ENCODE measurements around the gene KRTAP4-3. TPM values are rescaled to one million over a fixed set of nuclear protein-coding genes. Genes with fewer than 3 reads are reported as not detected.

KRTAP4-3 gene
- not detected in 2 replicates for total RNA-seq

GRCh38 chr17:41168121-41168520, at the start of gene KRTAP4-3:
KRTAP4-3 (minus strand) TSS chr17:41168221; CDS start chr17:41168172, 49 bp downstream.

DNA sequence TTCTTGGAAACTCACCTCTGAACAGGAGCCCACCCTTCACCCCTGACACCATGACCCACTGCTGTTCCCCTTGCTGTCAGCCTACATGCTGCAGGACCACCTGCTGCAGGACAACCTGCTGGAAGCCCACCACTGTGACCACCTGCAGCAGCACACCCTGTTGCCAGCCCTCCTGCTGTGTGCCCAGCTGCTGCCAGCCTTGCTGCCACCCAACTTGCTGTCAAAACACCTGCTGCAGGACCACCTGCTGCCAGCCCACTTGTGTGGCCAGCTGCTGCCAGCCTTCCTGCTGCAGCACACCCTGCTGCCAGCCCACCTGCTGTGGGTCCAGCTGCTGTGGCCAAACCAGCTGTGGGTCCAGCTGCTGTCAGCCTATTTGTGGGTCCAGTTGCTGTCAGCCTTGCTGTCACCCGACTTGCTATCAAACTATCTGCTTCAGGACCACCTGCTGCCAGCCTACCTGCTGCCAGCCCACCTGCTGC, 21.9 kb upstream of the KRTAP4-3 start, which contains the start of gene KRTAP9-1:
TSS of gene KRTAP9-1 (plus strand) at position 51 of the 482 bp plus-strand sequence. CDS start at position 51, 0 bp downstream.

DNA sequence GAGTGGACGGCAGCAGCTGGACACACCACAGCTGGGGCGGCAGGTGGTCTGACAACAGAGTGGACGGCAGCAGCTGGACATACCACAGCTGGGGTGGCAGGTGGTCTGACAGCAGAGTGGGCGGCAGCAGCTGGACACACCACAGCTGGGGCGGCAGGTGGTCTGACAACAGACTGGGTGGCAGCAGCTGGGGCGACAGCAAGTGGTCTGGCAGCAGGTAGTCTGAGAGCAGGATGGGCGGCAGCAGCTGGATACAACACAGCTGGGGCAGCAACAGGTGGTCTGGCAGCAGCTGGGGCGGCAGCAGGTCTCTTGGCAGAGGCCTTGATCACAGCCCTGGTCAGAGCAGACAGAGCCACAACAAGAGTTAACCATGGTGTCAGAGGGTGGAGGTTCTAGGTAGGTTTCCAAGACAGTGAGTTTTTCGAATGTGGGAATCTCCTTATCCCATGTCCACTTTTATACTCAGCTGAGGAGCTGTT, 16.5 kb upstream of the KRTAP4-3 start, which contains the start of gene KRTAP4-1:
TSS of gene KRTAP4-1 (minus strand) at position 432 of the 482 bp plus-strand sequence. CDS start at position 375, 57 bp downstream.

DNA sequence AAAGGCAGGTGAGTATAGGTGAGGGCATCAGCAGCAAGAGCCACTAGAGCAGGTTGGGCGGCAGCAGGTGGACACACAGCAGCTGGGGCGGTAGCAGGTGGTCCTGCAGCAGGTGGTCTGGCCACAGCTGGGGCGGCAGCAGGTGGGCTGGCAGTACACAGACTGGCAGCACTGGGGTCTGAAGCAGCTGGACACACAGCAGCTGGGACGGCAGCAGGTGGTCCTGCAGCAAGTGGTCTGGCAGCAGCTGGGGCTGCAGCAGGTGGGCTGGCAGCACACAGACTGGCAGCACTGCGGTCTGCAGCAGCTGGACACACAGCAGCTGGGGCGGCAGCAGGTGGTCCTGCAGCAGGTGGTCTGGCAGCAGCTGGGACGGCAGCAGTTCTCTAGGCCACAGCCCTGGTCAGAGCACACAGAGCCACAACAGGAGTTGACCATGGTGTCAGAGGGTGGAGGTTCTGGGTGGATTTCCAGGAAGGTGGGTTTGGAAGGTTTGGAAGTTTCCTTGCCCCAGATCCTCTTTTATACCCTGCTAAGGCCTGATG, 9.8 kb upstream of the KRTAP4-3 start, which contains the start of gene KRTAP4-2:
TSS of gene KRTAP4-2 (minus strand) at position 495 of the 545 bp plus-strand sequence. CDS start at position 438, 57 bp downstream.

DNA sequence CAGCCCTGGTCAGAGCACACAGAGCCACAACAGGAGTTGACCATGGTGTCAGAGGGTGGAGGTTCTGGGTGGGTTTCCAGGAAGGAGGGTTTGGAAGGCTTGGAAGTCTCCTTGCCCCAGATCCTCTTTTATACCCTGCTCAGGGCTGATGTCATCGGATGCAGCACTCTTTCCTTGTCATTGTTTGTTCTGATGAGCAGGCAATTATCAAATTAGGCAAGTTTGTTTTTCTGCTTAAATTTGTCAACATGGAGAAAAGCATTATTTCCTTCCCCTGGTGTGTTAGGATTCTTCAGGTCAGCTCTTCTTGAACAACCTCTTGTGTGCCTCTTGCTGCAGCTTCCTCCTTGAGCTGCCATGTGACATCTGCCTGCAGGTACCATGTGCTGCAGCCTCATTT, 7.4 kb downstream of the KRTAP4-3 start, which contains the start of gene KRTAP4-4:
TSS of gene KRTAP4-4 (minus strand) at position 101 of the 400 bp plus-strand sequence. CDS start at position 44, 57 bp downstream.

DNA sequence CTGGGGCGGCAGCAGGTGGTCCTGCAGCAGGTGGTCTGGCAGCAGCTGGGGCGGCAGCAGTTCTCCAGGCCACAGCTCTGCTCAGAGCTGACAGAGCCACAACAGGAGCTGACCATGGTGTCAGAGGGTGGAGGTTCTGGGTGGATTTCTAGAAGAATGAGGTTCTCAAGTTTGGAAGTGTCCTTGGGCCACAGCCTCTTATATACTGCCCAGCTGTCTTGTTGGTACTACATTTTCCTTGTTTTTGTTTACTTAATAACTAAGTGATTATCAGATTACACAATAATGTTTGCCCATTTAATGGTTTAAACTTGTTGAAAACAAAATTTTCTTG, 18.4 kb downstream of the KRTAP4-3 start, which contains the start of gene KRTAP4-5:
TSS of gene KRTAP4-5 (minus strand) at position 174 of the 334 bp plus-strand sequence. CDS start at position 116, 58 bp downstream.

GRCh38 chr17:41140360-41141131, 27.5 kb downstream of the KRTAP4-3 start, which contains the start of gene KRTAP4-6:
KRTAP4-6 (minus strand) TSS chr17:41140544; CDS start chr17:41140487, 57 bp downstream.

GRCh38 chr17:41123991-41124371, 44.0 kb downstream of the KRTAP4-3 start, which contains the start of gene KRTAP4-12:
KRTAP4-12 (minus strand) TSS chr17:41124182; CDS start chr17:41124122, 60 bp downstream.

GRCh38 chr17:41117846-41118386, 50.1 kb downstream of the KRTAP4-3 start, which contains the start of gene KRTAP4-11:
KRTAP4-11 (minus strand) TSS chr17:41118373; CDS start chr17:41118315, 58 bp downstream.

Other genes starting within 250 kb of the KRTAP4-3 start
- gene KRT23, start 230.6 kb downstream of the KRTAP4-3 start, total RNA-seq, result 0.34 and 1.7 TPM in 2 replicates
- gene KRT39, start 201.3 kb downstream of the KRTAP4-3 start, total RNA-seq, result not detected in 2 replicates
- not detected in 2 replicates for gene KRT40, start 183.9 kb downstream of the KRTAP4-3 start, total RNA-seq
- gene KRTAP3-3, start 174.1 kb downstream of the KRTAP4-3 start, total RNA-seq, result not detected in 2 replicates
- gene KRTAP3-2, start 168.3 kb downstream of the KRTAP4-3 start, total RNA-seq, result not detected in 2 replicates
- gene KRTAP3-1, start 159.1 kb downstream of the KRTAP4-3 start, total RNA-seq, result not detected in 2 replicates
- gene KRTAP1-5, start 141.0 kb downstream of the KRTAP4-3 start, total RNA-seq, result not detected in 2 replicates
- gene KRTAP1-4, start 138.0 kb downstream of the KRTAP4-3 start, total RNA-seq, result not detected in 2 replicates
- gene KRTAP1-3, start 133.3 kb downstream of the KRTAP4-3 start, total RNA-seq, result not detected in 2 replicates
- gene KRTAP1-1, start 126.8 kb downstream of the KRTAP4-3 start, total RNA-seq, result not detected in 2 replicates
- not detected in 2 replicates for gene KRTAP2-1, start 120.9 kb downstream of the KRTAP4-3 start, total RNA-seq
- gene KRTAP2-2, start 113.0 kb downstream of the KRTAP4-3 start, total RNA-seq, result not detected in 2 replicates
- gene KRTAP2-3, start 108.1 kb downstream of the KRTAP4-3 start, total RNA-seq, result not detected in 2 replicates
- gene KRTAP2-4, start 102.3 kb downstream of the KRTAP4-3 start, total RNA-seq, result not detected in 2 replicates
- gene KRTAP4-7, start 84.1 kb downstream of the KRTAP4-3 start, total RNA-seq, result not detected in 2 replicates
- gene KRTAP4-8, start 70.1 kb downstream of the KRTAP4-3 start, total RNA-seq, result not detected in 2 replicates
- gene KRTAP4-16, start 66.0 kb downstream of the KRTAP4-3 start, total RNA-seq, result not detected in 2 replicates
- gene KRTAP4-9, start 62.8 kb downstream of the KRTAP4-3 start, total RNA-seq, result not detected in 2 replicates
- gene KRTAP4-11, start 49.8 kb downstream of the KRTAP4-3 start, total RNA-seq, result not detected in 2 replicates
- gene KRTAP4-12, start 44.0 kb downstream of the KRTAP4-3 start, total RNA-seq, result not detected in 2 replicates
- not detected in 2 replicates for gene KRTAP4-6, start 27.7 kb downstream of the KRTAP4-3 start, total RNA-seq
- not detected in 2 replicates for gene KRTAP4-5, start 18.4 kb downstream of the KRTAP4-3 start, total RNA-seq
- gene KRTAP4-4, start 7.5 kb downstream of the KRTAP4-3 start, total RNA-seq, result not detected in 2 replicates
- not detected in 2 replicates for gene KRTAP4-2, start 10.0 kb upstream of the KRTAP4-3 start, total RNA-seq
- gene KRTAP4-1, start 16.7 kb upstream of the KRTAP4-3 start, total RNA-seq, result not detected in 2 replicates
- gene KRTAP9-1, start 21.7 kb upstream of the KRTAP4-3 start, total RNA-seq, result not detected in 2 replicates
- gene KRTAP9-2, start 58.4 kb upstream of the KRTAP4-3 start, total RNA-seq, result not detected in 2 replicates
- gene KRTAP9-3, start 64.2 kb upstream of the KRTAP4-3 start, total RNA-seq, result not detected in 2 replicates
- not detected in 2 replicates for gene KRTAP9-8, start 69.8 kb upstream of the KRTAP4-3 start, total RNA-seq
- gene KRTAP9-4, start 81.5 kb upstream of the KRTAP4-3 start, total RNA-seq, result not detected in 2 replicates
- gene KRTAP9-9, start 87.2 kb upstream of the KRTAP4-3 start, total RNA-seq, result not detected in 2 replicates
- gene KRTAP9-6, start 97.2 kb upstream of the KRTAP4-3 start, total RNA-seq, result not detected in 2 replicates
- gene KRTAP9-7, start 107.5 kb upstream of the KRTAP4-3 start, total RNA-seq, result not detected in 2 replicates
- not detected in 2 replicates for gene KRTAP29-1, start 134.6 kb upstream of the KRTAP4-3 start, total RNA-seq
- gene KRTAP16-1, start 141.1 kb upstream of the KRTAP4-3 start, total RNA-seq, result not detected in 2 replicates
- not detected in 2 replicates for gene KRTAP17-1, start 147.5 kb upstream of the KRTAP4-3 start, total RNA-seq
- gene KRT33A, start 182.6 kb upstream of the KRTAP4-3 start, total RNA-seq, result not detected in 2 replicates
- gene KRT33B, start 201.6 kb upstream of the KRTAP4-3 start, total RNA-seq, result not detected in 2 replicates
- gene KRT34, start 214.1 kb upstream of the KRTAP4-3 start, total RNA-seq, result not detected in 2 replicates
- gene KRT31, start 229.4 kb upstream of the KRTAP4-3 start, total RNA-seq, result not detected in 2 replicates

Data from dermis lymphatic vessel endothelial cell (primary cell).